ENCODE data around the gene MRPL55. TPM values are rescaled to one million over a fixed set of nuclear protein-coding genes. Genes with fewer than 3 reads are reported as not detected.

Gene MRPL55
- total RNA-seq, 1 donor from 2014 or later, result 130 TPM

GRCh38 chr1:228110556-228110955 lies 1.5 kb upstream of the MRPL55 start:
- peak overlapping the region; percentile 100 for H3K4me3 ChIP-seq (ENCODE audit: low read depth, low read length)
- no peak for TF ChIP-seq CTCF (conservative IDR thresholded peaks at IDR 0.05; ENCODE audit: low read depth, low read length)
- DNase-seq (ENCODE audit: low read depth), result no peak

GRCh38 chr1:228109962-228110488 lies 926 bp upstream of the MRPL55 start:
- DNase-seq (ENCODE audit: low read depth), result no peak

GRCh38 chr1:228108742-228109072 lies 392 bp downstream of the MRPL55 start:
- no peak for TF ChIP-seq CTCF (conservative IDR thresholded peaks at IDR 0.05; ENCODE audit: low read depth, low read length)
- DNase-seq (ENCODE audit: low read depth), result no peak

More at GRCh38 chr1:228109962-228110488, 926 bp upstream of the MRPL55 start:
- TF ChIP-seq CTCF (conservative IDR thresholded peaks at IDR 0.05; ENCODE audit: low read depth, low read length), result no peak
- peak overlapping the region; percentile 100 for H3K4me3 ChIP-seq (ENCODE audit: low read depth, low read length)

GRCh38 chr1:228108055-228108690 lies 926 bp downstream of the MRPL55 start:
- no peak for TF ChIP-seq CTCF (conservative IDR thresholded peaks at IDR 0.05; ENCODE audit: low read depth, low read length)
- no peak for DNase-seq (ENCODE audit: low read depth)
- peak overlapping the region; percentile 100 for H3K4me3 ChIP-seq (ENCODE audit: low read depth, low read length)

More at GRCh38 chr1:228108742-228109072, 392 bp downstream of the MRPL55 start:
- H3K4me3 ChIP-seq (ENCODE audit: low read depth, low read length), result peak overlapping the region; percentile 100

- no peak for DNase-seq (ENCODE audit: low read depth)
- H3K4me3 ChIP-seq (ENCODE audit: low read depth, low read length), result no peak overlapping the region
- no peak for TF ChIP-seq CTCF (conservative IDR thresholded peaks at IDR 0.05; ENCODE audit: low read depth, low read length)
Observed at GRCh38 chr1:228107636-228108035, 1.5 kb downstream of the MRPL55 start.

- no peak overlapping the region for H3K4me3 ChIP-seq (ENCODE audit: low read depth, low read length)
- DNase-seq (ENCODE audit: low read depth), result no peak
- no peak for TF ChIP-seq CTCF (conservative IDR thresholded peaks at IDR 0.05; ENCODE audit: low read depth, low read length)
Observed at GRCh38 chr1:228106800-228107054, 2.4 kb downstream of the MRPL55 start.
